B cell (primary cell): ENCODE measurements around the gene PDHX. TPM values are rescaled to one million over a fixed set of nuclear protein-coding genes. Genes with fewer than 3 reads are reported as not detected.

Experiments
- ATAC-seq: fragments of 200-7000 bp; cut with Tn5 transposase; one replicate; pipeline ENCODE4 v1.10.0; 2021; ENCODE audit warnings: low read depth, mild to moderate bottlenecking, moderate number of reproducible peaks, moderate library complexity
- CTCF ChIA-PET: fragments of 350-600 bp; sonication (Branson Sonifier 250); formaldehyde crosslinking; loops from one replicate; lab custom pipeline; 2021; ENCODE audit warnings: antibody characterized with exemption, inconsistent platforms; lab: Charles Lee
- POLR2A ChIA-PET: fragments of 350-600 bp; sonication (Branson Sonifier 250); formaldehyde crosslinking; loops from one replicate; lab custom pipeline; 2021; ENCODE audit warnings: antibody characterized with exemption; lab: Charles Lee
- DNase-seq: peaks from one replicate; pipeline ENCODE4 v3.0.0; 2013
- H2AFZ ChIP-seq: 2 replicates; pipeline ENCODE4 v1.6.1; 2012; ENCODE audit warnings: mild to moderate bottlenecking, low read depth, low read length; ENCODE audit not compliant: insufficient read depth, poor library complexity, severe bottlenecking
- H3K27ac ChIP-seq, 2 donors: 1 replicate in 1 of 2; 2 replicates in 1 of 2; pipeline ENCODE4 v1.5.1; 2012 to 2013; ENCODE audit warnings: low read length in 2 of 2, mild to moderate bottlenecking in 2 of 2, moderate library complexity in 1 of 2
- H3K27me3 ChIP-seq, 4 experiments: fragments of 200-600 bp in 1 of 4; sonication (generic) in 1 of 4; replicated peaks in 1 of 4; 1 replicate in 2 of 4; 2 replicates in 2 of 4; pipeline versions ENCODE4 v1.6.1 to v1.7.0; 2013 to 2016; ENCODE audit warnings: low read length in 3 of 4, mild to moderate bottlenecking in 2 of 4, mixed read lengths in 1 of 4, moderate library complexity in 1 of 4; ENCODE audit not compliant: insufficient read depth in 4 of 4, control insufficient read depth in 3 of 4; ENCODE audit errors: control extremely low read depth in 1 of 4
- H3K36me3 ChIP-seq, 2 experiments: replicated peaks in 1 of 2; 1 replicate in 1 of 2; 2 replicates in 1 of 2; pipeline versions ENCODE4 v1.6.1 to v1.7.1; 2013; ENCODE audit warnings: low read length in 1 of 2; ENCODE audit not compliant: insufficient read depth in 2 of 2, control insufficient read depth in 1 of 2; ENCODE audit errors: control extremely low read depth in 1 of 2, extremely low read depth in 1 of 2
- H3K4me1 ChIP-seq, 2 donors: fragments of 200-600 bp in 1 of 2; sonication (generic) in 1 of 2; 1 replicate in 1 of 2; 2 replicates in 1 of 2; pipeline versions ENCODE4 v1.5.1 to v1.6.1; 2013 to 2017; ENCODE audit warnings: low read length in 2 of 2; ENCODE audit not compliant: control insufficient read depth in 2 of 2, insufficient read depth in 2 of 2
- H3K4me2 ChIP-seq: replicated peaks from 2 replicates; pipeline ENCODE3; 2012; ENCODE audit warnings: mild to moderate bottlenecking, low read depth, low read length; ENCODE audit not compliant: poor library complexity, severe bottlenecking
- H3K4me3 ChIP-seq, 5 experiments: fragments of 200-600 bp in 1 of 5; sonication (generic) in 1 of 5; 1 replicate in 3 of 5; 2 replicates in 2 of 5; pipeline versions ENCODE4 v1.5.1 to v1.7.0; 2011 to 2016; ENCODE audit warnings: low read length in 4 of 5, mild to moderate bottlenecking in 4 of 5, low read depth in 2 of 5, control low read depth in 1 of 5, moderate library complexity in 1 of 5; ENCODE audit not compliant: insufficient read depth in 1 of 5; ENCODE audit errors: control extremely low read depth in 1 of 5, extremely low read depth in 1 of 5
- H3K79me2 ChIP-seq: fragments of 200-600 bp; sonication (generic); one replicate; pipeline ENCODE4 v1.6.0; 2016; ENCODE audit warnings: low read length; ENCODE audit not compliant: control insufficient read depth, insufficient read depth
- H3K9ac ChIP-seq: fragments of 200-600 bp; sonication (generic); 2 replicates; pipeline ENCODE4 v1.6.1; 2017; ENCODE audit warnings: mild to moderate bottlenecking, low read length, moderate library complexity
- H3K9me3 ChIP-seq, 3 donors: one replicate each; pipeline versions ENCODE4 v1.6.1 to v1.7.1; 2013; ENCODE audit warnings: low read length in 2 of 3; ENCODE audit not compliant: control insufficient read depth in 2 of 3, insufficient read depth in 1 of 3; ENCODE audit errors: control extremely low read depth in 1 of 3
- H4K20me1 ChIP-seq: 2 replicates; pipeline ENCODE4 v1.6.0; 2012; ENCODE audit warnings: mild to moderate bottlenecking, low read length; ENCODE audit not compliant: insufficient read depth, control insufficient read depth, poor library complexity, severe bottlenecking
- H3K27ac Mint-ChIP-seq: one replicate; pipeline ENCODE4 v1.8.0; 2021; ENCODE audit warnings: mixed read lengths
- H3K27me3 Mint-ChIP-seq: one replicate; pipeline ENCODE4 v1.8.0; 2021; ENCODE audit warnings: mixed read lengths
- H3K4me1 Mint-ChIP-seq: one replicate; pipeline ENCODE4 v1.8.0; 2021; ENCODE audit warnings: mixed read lengths
- H3K4me3 Mint-ChIP-seq: one replicate; pipeline ENCODE4 v1.8.0; 2021; ENCODE audit warnings: mixed read lengths
- H3K9me3 Mint-ChIP-seq: one replicate; pipeline ENCODE4 v1.8.0; 2022; ENCODE audit warnings: mixed read lengths; ENCODE audit not compliant: insufficient read depth
- EZH2 ChIP-seq: IDR thresholded peaks from 2 replicates; pipeline ENCODE4 v1.6.1; 2012; ENCODE audit warnings: borderline replicate concordance, low read depth, mild to moderate bottlenecking, moderate library complexity, low read length; ENCODE audit not compliant: insufficient read depth, poor library complexity, severe bottlenecking
- WGBS: methylation state at CpG from one replicate; pipeline ENCODE4 v1.1.5; 2013; ENCODE audit warnings: missing lambda C conversion rate; ENCODE audit not compliant: insufficient coverage; 5-methylcytosine and 5-hydroxymethylcytosine counted together
- intact Hi-C: fragments of 100-400 bp; cut with micrococcal nuclease; formaldehyde crosslinking; loops from one replicate; pipeline ENCODE4 v1.10.0; 2022
- polyA plus RNA-seq: library from polyadenylated mRNA; depleted of rRNA; stranded (reverse); fragments of >200 nt; gene quantifications from 2 replicates; pipeline ENCODE4 v1.2.3, GENCODE V29; 2012
- total RNA-seq, 2 donors: library from RNA; stranded (reverse); fragments of 120-200 nt in 1 of 2; gene quantifications; 1 replicate in 1 of 2; 2 replicates in 1 of 2; pipeline versions ENCODE4 v1.2.3 to v1.2.4, GENCODE V29; 2013 to 2022
- TF ChIP-seq, protein P1 (sequence below): fragments of 200-600 bp; IDR thresholded peaks from one replicate; pipeline ENCODE4 v1.8.0; 2022; ENCODE audit warnings: antibody characterized with exemption, mild to moderate bottlenecking

PDHX gene
- total and polyA plus RNA-seq, 2 donors (not counting 1 experiment from before 2014, with no cell fraction given) = 6.2 to 35.4 TPM

DNA sequence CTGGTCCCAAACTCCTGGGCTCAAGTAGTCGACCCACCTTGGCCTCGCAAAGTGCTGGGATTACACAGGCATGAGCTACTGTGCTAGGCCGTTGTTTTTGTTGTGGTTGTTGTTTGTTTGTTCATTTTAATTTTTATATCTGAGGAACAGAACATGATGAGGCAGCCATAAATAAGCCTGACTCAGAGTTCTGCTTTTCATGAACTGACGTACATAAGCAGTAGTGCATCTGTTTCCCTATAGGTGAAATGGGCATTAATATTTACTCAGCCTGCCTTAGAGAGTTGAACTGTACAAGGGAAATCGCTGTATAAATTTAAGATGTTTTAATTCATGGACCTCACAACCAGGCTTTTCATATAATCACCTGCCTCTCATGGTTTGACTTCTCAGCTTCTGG lies 80.5 kb downstream of the PDHX start:
- H3K27ac ChIP-seq = peak overlapping the region in 1 of 2 donors; percentile 31
- no peaks in the 10 kb centered on the region for H3K9me3 ChIP-seq
- no peak overlapping the region for H3K4me2 ChIP-seq
- no peak overlapping the region for H3K4me3 ChIP-seq
- no peaks in the 10 kb centered on the region for H3K27me3 ChIP-seq
- no peak overlapping the region for H3K9ac ChIP-seq
- Mint-ChIP-seq H3K9me3 (no peaks in the 10 kb centered on the region), H3K27ac (no peak overlapping the region), H3K27me3 (no peaks in the 10 kb centered on the region), H3K4me1 (peaks cover 27% of the 10 kb centered on the region), H3K4me3 (no peak overlapping the region)
- TF ChIP-seq, protein P1, sequence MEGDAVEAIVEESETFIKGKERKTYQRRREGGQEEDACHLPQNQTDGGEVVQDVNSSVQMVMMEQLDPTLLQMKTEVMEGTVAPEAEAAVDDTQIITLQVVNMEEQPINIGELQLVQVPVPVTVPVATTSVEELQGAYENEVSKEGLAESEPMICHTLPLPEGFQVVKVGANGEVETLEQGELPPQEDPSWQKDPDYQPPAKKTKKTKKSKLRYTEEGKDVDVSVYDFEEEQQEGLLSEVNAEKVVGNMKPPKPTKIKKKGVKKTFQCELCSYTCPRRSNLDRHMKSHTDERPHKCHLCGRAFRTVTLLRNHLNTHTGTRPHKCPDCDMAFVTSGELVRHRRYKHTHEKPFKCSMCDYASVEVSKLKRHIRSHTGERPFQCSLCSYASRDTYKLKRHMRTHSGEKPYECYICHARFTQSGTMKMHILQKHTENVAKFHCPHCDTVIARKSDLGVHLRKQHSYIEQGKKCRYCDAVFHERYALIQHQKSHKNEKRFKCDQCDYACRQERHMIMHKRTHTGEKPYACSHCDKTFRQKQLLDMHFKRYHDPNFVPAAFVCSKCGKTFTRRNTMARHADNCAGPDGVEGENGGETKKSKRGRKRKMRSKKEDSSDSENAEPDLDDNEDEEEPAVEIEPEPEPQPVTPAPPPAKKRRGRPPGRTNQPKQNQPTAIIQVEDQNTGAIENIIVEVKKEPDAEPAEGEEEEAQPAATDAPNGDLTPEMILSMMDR = no peak
- no peak for TF ChIP-seq EZH2
- ChIA-PET CTCF (interaction anchor here (0.8 to 5.2 kb wide), 17 partner anchors 32 to 395 kb away, joined by 3 to 59 read pairs (median 4); partner anchors contain the start of gene CD44), POLR2A (no interaction called here)
- DNase-seq = no peak
- peaks cover 11 to 16% of the 10 kb centered on the region in 2 donors for H3K4me1 ChIP-seq
- no peak for ATAC-seq
- intact Hi-C loops = loop anchor here (5.0 to 10.0 kb wide), 3 partner anchors 70 to 308 kb away; no protein-coding TSS in a partner anchor
- H3K36me3 ChIP-seq = no peaks in the 10 kb centered on the region
- H4K20me1 ChIP-seq = no peaks in the 10 kb centered on the region
- WGBS = 88% methylated on average over 4 of the region's 5 CpGs
- H3K79me2 ChIP-seq = peaks cover 5% of the 10 kb centered on the region
- H2AFZ ChIP-seq = no peak overlapping the region

DNA sequence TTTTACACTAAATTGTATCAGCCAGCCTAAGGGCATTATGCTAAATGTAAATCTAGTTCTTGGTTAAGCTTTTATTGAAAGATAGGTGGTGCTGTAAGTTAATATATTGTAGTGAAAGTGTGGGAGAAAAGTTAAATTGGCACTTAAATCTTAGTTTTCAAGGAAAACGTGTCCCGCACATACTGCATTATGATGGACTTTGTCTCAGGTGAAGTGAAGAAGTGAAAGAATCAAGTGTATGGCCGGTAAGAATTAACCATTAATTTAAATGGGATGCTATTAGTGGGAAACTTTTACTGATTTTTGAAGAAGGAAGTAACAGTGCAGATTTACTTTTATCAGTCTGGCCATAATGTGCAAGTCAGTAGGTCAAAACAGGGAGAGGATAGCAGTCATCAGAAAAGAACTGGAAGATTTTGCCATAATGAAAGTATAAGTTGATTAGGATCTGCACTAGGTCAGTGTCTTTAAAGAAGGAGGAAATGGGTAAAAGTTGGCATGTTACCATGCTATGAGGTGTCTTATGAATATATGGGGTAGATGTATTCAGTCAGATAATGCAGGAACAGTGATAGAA lies 81.6 kb downstream of the PDHX start:
- H3K9me3 Mint-ChIP-seq = no peaks in the 10 kb centered on the region
- Histone ChIP-seq H3K4me3 (peak overlapping the region in 2 of 5 experiments; percentile 2 to 31), H3K27ac (peak overlapping the region in 1 of 2 donors; percentile 4), H3K4me1 (peaks cover 11 to 16% of the 10 kb centered on the region in 2 donors), H3K79me2 (peaks cover 5% of the 10 kb centered on the region), H3K4me2 (peak overlapping the region; percentile 55), H3K36me3 (no peaks in the 10 kb centered on the region), H3K9ac (no peak overlapping the region), H4K20me1 (no peaks in the 10 kb centered on the region), H2AFZ (no peak overlapping the region), H3K27me3 (no peaks in the 10 kb centered on the region), H3K9me3 (no peaks in the 10 kb centered on the region)
- ATAC-seq = peak; percentile 56
- TF ChIP-seq, protein P1 = peak; percentile 93
- no peak for TF ChIP-seq EZH2
- DNase-seq = peak; percentile 63
- peak overlapping the region; percentile 59 for H3K4me3 Mint-ChIP-seq
- WGBS = 29% methylated on average over 2 of the region's 3 CpGs
- H3K4me1 Mint-ChIP-seq = peaks cover 27% of the 10 kb centered on the region
- POLR2A ChIA-PET = interaction anchor here (0.6 kb wide), 1 partner anchor 185 kb away, joined by 8 read pairs; no protein-coding TSS in a partner anchor
- intact Hi-C loops = loop anchor here (1.0 to 10.0 kb wide), 11 partner anchors 15 to 394 kb away; partner anchors contain the start of gene CD44
- H3K27ac Mint-ChIP-seq = peak overlapping the region; percentile 71
- no peaks in the 10 kb centered on the region for H3K27me3 Mint-ChIP-seq
- CTCF ChIA-PET = interaction anchor here (0.7 to 5.2 kb wide), 35 partner anchors 8 to 412 kb away, joined by 3 to 59 read pairs (median 4); partner anchors contain the start of gene CD44
